Kidney epithelial cell (primary cell): ENCODE measurements around the gene CCNT2. TPM values are rescaled to one million over a fixed set of nuclear protein-coding genes. Genes with fewer than 3 reads are reported as not detected.
"Not testable (repeated sequence)": the region's sequence is repeated elsewhere in the genome, so short reads cannot be mapped to it uniquely, and the experiment has no call there.

Experiments
- DNase-seq: peaks from one replicate; pipeline ENCODE4 v3.0.0-alpha.2; 2010; ENCODE audit warnings: low read depth
- H3K27me3 ChIP-seq: 2 replicates; pipeline ENCODE4 v1.6.0; 2011; ENCODE audit warnings: low read length; ENCODE audit not compliant: control insufficient read depth, insufficient read depth
- H3K36me3 ChIP-seq: 2 replicates; pipeline ENCODE4 v1.5.1; 2011; ENCODE audit warnings: low read length; ENCODE audit not compliant: control insufficient read depth, insufficient read depth
- H3K4me3 ChIP-seq: 2 replicates; pipeline ENCODE4 v1.5.1; 2011; ENCODE audit warnings: low read depth, mild to moderate bottlenecking, control low read depth, low read length
- total RNA-seq: library from RNA; depleted of rRNA; stranded (reverse); fragments of >200 nt; gene quantifications from 2 replicates; pipeline ENCODE4 v1.2.3, GENCODE V29; 2015
- TF ChIP-seq, protein P1 (sequence below): IDR thresholded peaks from 2 replicates; pipeline ENCODE4 v1.5.1; 2011; ENCODE audit warnings: mild to moderate bottlenecking, moderate library complexity, low read length, control low read depth, inconsistent platforms; ENCODE audit not compliant: insufficient read depth, poor library complexity, severe bottlenecking

CCNT2 gene
- total RNA-seq, 1 donor from 2014 or later, result 16.8 TPM

DNA sequence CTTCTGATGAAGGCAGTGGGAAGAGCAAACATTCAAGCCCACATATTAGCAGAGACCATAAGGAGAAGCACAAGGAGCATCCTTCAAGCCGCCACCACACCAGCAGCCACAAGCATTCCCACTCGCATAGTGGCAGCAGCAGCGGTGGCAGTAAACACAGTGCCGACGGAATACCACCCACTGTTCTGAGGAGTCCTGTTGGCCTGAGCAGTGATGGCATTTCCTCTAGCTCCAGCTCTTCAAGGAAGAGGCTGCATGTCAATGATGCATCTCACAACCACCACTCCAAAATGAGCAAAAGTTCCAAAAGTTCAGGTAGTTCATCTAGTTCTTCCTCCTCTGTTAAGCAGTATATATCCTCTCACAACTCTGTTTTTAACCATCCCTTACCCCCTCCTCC lies 35.4 kb downstream of the CCNT2 start:
- TF ChIP-seq, protein P1, sequence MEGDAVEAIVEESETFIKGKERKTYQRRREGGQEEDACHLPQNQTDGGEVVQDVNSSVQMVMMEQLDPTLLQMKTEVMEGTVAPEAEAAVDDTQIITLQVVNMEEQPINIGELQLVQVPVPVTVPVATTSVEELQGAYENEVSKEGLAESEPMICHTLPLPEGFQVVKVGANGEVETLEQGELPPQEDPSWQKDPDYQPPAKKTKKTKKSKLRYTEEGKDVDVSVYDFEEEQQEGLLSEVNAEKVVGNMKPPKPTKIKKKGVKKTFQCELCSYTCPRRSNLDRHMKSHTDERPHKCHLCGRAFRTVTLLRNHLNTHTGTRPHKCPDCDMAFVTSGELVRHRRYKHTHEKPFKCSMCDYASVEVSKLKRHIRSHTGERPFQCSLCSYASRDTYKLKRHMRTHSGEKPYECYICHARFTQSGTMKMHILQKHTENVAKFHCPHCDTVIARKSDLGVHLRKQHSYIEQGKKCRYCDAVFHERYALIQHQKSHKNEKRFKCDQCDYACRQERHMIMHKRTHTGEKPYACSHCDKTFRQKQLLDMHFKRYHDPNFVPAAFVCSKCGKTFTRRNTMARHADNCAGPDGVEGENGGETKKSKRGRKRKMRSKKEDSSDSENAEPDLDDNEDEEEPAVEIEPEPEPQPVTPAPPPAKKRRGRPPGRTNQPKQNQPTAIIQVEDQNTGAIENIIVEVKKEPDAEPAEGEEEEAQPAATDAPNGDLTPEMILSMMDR, result no peak
- Histone ChIP-seq H3K36me3 (peaks cover 1% of the 10 kb centered on the region), H3K4me3 (no peak overlapping the region), H3K27me3 (no peaks in the 10 kb centered on the region)
- no peak for DNase-seq

DNA sequence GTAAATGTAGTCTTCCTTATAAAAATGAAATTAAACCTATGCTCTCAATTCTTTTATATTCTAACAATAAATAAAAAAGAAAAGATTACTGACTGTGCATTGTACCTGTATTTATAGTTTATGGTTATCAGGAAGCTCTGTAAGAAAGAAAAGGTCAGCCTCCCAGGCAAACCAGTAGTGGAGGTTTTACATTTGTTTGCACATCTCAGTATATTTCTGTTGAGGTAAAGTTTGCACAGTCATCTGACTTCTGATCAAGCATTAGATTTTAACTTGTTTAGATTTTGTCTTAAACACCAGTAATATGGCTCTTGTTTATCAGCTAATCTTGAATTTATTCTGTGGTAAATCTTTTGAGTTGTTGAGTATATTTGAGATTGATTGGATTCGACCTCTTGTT lies 37.1 kb downstream of the CCNT2 start:
- H3K36me3 ChIP-seq, result peaks cover 1% of the 10 kb centered on the region
- H3K4me3 ChIP-seq, result no peak overlapping the region
- TF ChIP-seq, protein P1, result no peak
- no peak for DNase-seq
- H3K27me3 ChIP-seq, result no peaks in the 10 kb centered on the region

DNA sequence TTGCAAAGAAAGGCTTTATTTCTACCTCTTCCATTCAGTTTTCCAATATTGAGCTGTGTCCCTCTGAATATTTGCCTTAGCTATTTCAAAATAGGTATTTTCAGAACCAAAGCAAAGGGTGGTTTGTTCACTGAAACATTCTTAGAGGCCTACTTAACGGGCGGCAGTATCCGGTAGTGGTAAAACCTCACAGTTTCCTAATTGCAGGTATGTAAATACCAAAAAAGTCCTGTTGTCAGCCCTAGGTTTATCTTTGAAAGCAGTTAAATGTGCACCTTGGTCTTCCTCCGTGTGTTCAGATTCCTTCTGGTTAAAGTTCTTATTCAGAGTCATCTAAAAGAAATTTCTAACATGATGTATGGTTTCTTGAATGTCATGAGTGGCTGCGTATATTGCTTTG lies 38.9 kb downstream of the CCNT2 start:
- TF ChIP-seq, protein P1, result no peak
- Histone ChIP-seq H3K36me3 (peaks cover 1% of the 10 kb centered on the region), H3K4me3 (no peak overlapping the region), H3K27me3 (no peaks in the 10 kb centered on the region)
- DNase-seq, result no peak

DNA sequence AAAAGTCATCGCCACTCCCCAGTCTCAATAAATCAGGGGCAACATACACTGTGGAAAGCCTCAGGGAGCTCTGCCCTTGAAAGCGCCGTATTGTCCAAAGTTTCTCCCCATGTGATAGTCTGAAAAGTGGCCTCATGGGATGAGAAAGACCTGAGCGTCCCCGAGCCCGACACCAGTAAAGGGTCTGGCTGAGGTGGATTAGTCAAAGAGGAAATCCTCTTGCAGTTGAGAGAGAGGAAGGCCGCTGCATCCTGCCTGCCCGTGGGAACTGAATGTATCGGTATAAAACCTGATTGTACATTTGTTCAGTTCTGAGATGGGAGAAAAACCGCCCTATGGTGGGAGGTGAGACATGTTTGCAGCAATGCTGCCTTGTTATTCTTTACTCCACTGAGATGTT lies 48.5 kb downstream of the CCNT2 start:
- DNase-seq, H3K4me3 ChIP-seq, H3K36me3 ChIP-seq, H3K27me3 ChIP-seq: not testable (repeated sequence)

DNA sequence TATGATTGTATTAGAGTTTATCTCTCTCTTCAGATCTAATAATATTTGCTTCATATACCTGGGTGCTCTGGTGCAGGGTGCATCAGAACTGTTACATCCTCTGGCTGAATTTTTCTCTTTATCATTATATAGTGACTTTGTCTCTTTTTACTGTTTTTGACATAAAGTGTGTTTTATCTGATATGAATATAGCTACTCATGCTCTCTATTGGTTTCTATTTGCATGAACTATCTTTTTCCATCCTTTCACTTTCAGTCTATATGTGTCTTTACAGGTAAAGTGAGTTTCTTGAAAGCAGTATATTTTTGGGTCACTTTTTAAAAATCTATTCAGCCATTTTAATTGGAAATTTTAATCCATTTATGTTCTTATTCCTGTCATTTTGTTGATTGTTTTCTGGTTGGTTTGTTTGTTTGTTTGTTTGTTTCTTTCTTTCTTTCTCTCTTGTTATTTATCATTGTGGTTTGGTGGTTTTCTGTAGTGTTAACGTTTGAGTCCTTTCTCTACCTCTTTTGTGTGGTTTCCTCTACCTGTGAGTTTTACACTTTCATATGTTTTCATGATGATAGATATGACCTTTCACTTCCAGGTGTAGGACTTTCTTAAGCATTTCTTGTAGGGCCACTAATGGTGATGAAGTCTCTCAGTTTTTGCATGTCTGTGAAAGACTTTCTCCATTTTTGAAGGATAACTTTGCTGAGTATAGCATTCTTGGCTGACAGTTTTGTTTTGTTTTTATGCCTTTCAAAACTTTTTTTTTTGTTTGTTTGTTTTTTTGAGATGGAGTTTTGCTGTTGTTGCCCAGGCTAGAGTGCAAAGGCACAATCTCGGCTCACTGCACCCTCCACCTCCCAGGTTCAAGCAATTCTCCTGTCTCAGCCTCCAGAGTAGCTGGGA lies 54.9 kb downstream of the CCNT2 start:
- DNase-seq, result no peak
- Histone ChIP-seq H3K4me3 (no peak overlapping the region), H3K36me3 (no peaks in the 10 kb centered on the region), H3K27me3 (no peaks in the 10 kb centered on the region)
- TF ChIP-seq, protein P1, result no peak

DNA sequence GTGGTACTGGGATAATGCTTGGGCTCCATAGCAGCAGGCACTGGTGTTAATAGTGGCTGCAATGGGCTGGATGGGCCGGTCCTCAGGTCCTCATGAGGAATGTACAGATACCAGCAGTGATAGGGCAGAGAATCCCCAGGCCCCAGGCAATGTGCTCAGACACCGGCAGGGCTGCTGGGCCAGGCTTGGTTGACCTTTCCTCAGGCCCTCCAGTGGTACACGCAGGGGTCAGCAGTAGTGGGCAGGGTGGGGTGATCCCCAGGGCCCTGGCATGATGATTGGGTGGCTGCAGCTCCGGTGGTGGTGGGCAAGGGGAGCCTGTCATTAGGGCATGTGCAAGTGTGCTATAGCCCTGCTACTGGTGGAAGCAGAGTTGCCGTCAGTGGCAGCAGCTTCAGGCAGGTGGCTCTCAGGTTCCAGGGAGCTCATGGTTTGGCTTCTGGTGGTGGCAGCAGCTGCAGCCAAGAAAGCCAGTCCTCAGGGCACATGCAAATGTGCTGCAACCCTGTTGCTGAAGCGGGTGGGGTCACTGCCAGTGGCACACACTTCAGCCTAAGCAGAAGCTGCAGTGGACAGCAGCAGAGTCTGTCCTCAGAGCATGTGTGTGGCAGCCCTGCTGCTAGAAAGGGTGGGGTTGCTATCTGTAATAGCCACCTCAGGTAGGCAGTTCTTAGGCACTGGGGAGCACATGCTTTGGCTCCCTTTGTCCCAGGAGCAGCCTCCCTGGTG lies 56.8 kb downstream of the CCNT2 start:
- H3K27me3 ChIP-seq, result no peaks in the 10 kb centered on the region
- TF ChIP-seq, protein P1, result no peak
- H3K4me3 ChIP-seq, result no peak overlapping the region
- no peaks in the 10 kb centered on the region for H3K36me3 ChIP-seq
- no peak for DNase-seq
